ENCODE data around the gene LYPD3. TPM values are rescaled to one million over a fixed set of nuclear protein-coding genes. Genes with fewer than 3 reads are reported as not detected.

The LYPD3 gene
- total RNA-seq, 4 donors from 2014 or later, result 312 to 823 (median 569) TPM

DNA sequence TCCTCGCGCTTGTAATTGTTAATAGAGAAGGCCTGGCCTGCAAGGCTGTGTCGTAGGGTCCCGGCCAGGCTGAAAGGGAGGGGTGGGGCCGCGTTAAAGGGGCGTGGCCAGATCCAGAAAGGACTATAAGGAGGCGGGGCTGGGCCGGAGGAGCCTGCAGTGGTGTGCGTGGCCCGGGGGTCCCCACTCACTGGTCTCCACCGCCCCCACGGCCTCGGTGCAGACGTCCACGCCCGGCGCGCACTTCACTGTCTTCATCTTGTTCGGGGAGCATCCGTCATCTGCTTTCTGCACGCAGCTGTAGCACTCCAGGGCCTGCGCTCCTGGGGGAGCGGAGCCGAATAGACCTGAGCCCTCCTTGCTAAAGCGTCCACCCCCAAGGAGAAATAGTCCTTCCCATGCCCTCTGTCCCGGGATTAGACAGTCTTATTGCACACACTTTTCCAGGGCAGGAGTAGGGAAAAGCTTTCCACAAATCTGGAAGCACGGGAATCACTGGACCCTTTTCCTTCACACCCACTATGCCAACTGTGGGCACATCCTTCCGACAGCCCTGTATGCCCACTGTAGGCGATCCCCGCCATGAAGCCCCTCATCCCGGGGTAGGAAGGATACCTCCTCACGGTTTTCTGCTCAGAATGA lies 1.2 kb downstream of the LYPD3 start:
- Histone ChIP-seq H3K9me3 (no peaks in the 10 kb centered on the region), H3K27me3 (no peaks in the 10 kb centered on the region), H3K36me3 (peaks cover 0 to 27% (median 5%) of the 10 kb centered on the region in 3 donors), H3K27ac (peak overlapping the region; percentile 90 to 96 (median 92)), H3K4me1 (peaks cover 17 to 70% (median 36%) of the 10 kb centered on the region in 3 donors), H3K4me3 (peak overlapping the region; percentile 54 to 68 (median 66))
- peak; percentile 63 for DNase-seq
- peak in 2 of 4 donors; percentile 32 to 47 for TF ChIP-seq POLR2A (IDR thresholded peaks at IDR 0.05)
- TF ChIP-seq, protein P1, sequence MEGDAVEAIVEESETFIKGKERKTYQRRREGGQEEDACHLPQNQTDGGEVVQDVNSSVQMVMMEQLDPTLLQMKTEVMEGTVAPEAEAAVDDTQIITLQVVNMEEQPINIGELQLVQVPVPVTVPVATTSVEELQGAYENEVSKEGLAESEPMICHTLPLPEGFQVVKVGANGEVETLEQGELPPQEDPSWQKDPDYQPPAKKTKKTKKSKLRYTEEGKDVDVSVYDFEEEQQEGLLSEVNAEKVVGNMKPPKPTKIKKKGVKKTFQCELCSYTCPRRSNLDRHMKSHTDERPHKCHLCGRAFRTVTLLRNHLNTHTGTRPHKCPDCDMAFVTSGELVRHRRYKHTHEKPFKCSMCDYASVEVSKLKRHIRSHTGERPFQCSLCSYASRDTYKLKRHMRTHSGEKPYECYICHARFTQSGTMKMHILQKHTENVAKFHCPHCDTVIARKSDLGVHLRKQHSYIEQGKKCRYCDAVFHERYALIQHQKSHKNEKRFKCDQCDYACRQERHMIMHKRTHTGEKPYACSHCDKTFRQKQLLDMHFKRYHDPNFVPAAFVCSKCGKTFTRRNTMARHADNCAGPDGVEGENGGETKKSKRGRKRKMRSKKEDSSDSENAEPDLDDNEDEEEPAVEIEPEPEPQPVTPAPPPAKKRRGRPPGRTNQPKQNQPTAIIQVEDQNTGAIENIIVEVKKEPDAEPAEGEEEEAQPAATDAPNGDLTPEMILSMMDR (IDR thresholded peaks at IDR 0.05), result no peak
- intact Hi-C loops (cut with DNase I), result no loop called here
- WGBS, 2 donors, result 16 to 31% methylated on average over 19 to 20 of the region's 33 CpGs

DNA sequence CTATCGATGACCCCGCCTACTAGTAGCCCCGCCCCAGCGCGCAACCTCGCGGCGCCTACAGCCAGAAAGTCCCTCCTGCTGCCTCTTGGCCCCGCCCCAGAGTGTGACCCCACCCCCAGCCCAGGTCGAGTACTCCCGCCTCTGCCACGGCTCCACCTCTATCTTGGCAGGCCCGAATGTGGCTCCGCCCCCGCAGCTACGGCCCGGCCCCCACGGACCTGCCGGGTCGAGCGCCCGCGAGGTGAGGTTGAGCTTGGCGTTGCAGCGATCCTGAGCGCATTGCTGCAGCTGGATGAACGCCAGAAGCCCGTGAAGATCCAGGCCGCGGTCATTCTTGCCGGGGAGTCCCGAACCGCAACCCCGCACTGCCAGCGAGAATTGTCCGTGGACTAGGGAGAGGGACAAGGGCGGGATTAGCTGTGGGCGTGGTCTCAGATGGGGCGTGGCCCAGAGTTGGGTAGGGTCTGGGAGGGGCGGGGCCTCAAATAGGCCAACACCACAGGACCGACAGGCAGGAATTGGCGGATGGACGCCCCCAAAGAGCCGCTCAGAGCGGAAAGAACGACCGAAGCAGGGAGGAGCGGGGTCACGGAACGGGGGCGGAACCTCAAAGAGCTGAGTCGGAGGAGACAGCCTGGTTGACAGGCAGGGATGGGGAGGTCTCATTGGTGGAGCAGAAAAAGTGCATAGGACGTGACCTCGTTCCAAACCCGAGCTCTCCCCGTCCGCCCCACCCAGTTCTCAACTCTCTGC lies 1.9 kb downstream of the LYPD3 start:
- Histone ChIP-seq H3K36me3 (peaks cover 0 to 27% (median 5%) of the 10 kb centered on the region in 3 donors), H3K27me3 (no peaks in the 10 kb centered on the region), H3K4me3 (peak overlapping the region; percentile 54 to 68 (median 66)), H3K4me1 (peaks cover 12 to 63% (median 29%) of the 10 kb centered on the region in 3 donors), H3K27ac (peak overlapping the region; percentile 90 to 96 (median 92)), H3K9me3 (no peaks in the 10 kb centered on the region)
- TF ChIP-seq, protein P1 (IDR thresholded peaks at IDR 0.05), result peak in 1 of 6 experiments; percentile 9
- peak in 1 of 4 donors; percentile 53 for TF ChIP-seq POLR2A (IDR thresholded peaks at IDR 0.05)
- peak; percentile 93 for DNase-seq
- intact Hi-C loops (cut with DNase I), result no loop called here
- WGBS, 2 donors, result 0% methylated on average over 22 to 23 of the region's 57 CpGs

- peak overlapping the region; percentile 54 to 68 (median 66) for H3K4me3 ChIP-seq
- H3K27me3 ChIP-seq, result no peaks in the 10 kb centered on the region
- peaks cover 12 to 61% (median 22%) of the 10 kb centered on the region in 3 donors for H3K4me1 ChIP-seq
- H3K27ac ChIP-seq, result peak overlapping the region; percentile 90 to 96 (median 92)
- intact Hi-C loops (cut with DNase I), result no loop called here
- TF ChIP-seq, protein P1 (IDR thresholded peaks at IDR 0.05), result peak in 1 of 6 experiments; percentile 2
- peak in 2 of 4 donors; percentile 12 to 34 for TF ChIP-seq POLR2A (IDR thresholded peaks at IDR 0.05)
- WGBS, 2 donors, result 12 to 63% methylated on average over 3 to 11 of the region's 33 CpGs
- H3K36me3 ChIP-seq, result peaks cover 0 to 27% (median 5%) of the 10 kb centered on the region in 3 donors
- DNase-seq, result no peak
- no peaks in the 10 kb centered on the region for H3K9me3 ChIP-seq
Measured at GRCh38 chr19:43462785-43463380, 2.5 kb downstream of the LYPD3 start.

- H3K4me1 ChIP-seq, result peaks cover 7 to 61% (median 19%) of the 10 kb centered on the region in 3 donors
- intact Hi-C loops (cut with DNase I), result no loop called here
- no peaks in the 10 kb centered on the region for H3K9me3 ChIP-seq
- no peak for DNase-seq
- H3K27ac ChIP-seq, result peak overlapping the region; percentile 90 to 96 (median 92)
- 89 to 96% methylated on average over 6 of the region's 7 CpGs for WGBS, 2 donors
- no peak for TF ChIP-seq POLR2A (IDR thresholded peaks at IDR 0.05)
- TF ChIP-seq, protein P1 (IDR thresholded peaks at IDR 0.05), result no peak
- peak overlapping the region; percentile 54 to 68 (median 66) for H3K4me3 ChIP-seq
- H3K36me3 ChIP-seq, result peaks cover 0 to 27% (median 5%) of the 10 kb centered on the region in 3 donors
- H3K27me3 ChIP-seq, result no peaks in the 10 kb centered on the region
Measured at GRCh38 chr19:43462383-43462782, 3.0 kb downstream of the LYPD3 start.

Measured in esophagus squamous epithelium (tissue), 5 donors.